ENCODE data around the gene IFNA6. TPM values are rescaled to one million over a fixed set of nuclear protein-coding genes. Genes with fewer than 3 reads are reported as not detected.

Gene IFNA6
- total and polyA plus RNA-seq, 11 donors: not detected

- intact Hi-C loops (cut with DNase I): loop anchor here in 9 of 10 donors (2.0 to 5.0 kb wide), 4 partner anchors 59 to 79 kb away; partner anchors contain the start of gene KLHL9 (in 2 of the 9)
- no peaks in the 10 kb centered on the region for H3K36me3 ChIP-seq
- H3K4me1 ChIP-seq: peaks cover 0 to 12% (median 0%) of the 10 kb centered on the region in 12 donors
- no peak overlapping the region for H3K27ac ChIP-seq
- DNase-seq: peak; percentile 30 to 76 (median 52)
- H3K9me3 ChIP-seq: no peaks in the 10 kb centered on the region
- H3K4me3 ChIP-seq: peak overlapping the region in 11 of 12 donors; percentile 35 to 59 (median 51)
- H3K27me3 ChIP-seq: peaks cover 0 to 86% (median 37%) of the 10 kb centered on the region in 9 donors
- WGBS, 4 donors: 7 to 9% (median 7%) methylated on average over 35 to 40 of the region's 40 CpGs
- TF ChIP-seq CTCF (IDR thresholded peaks at IDR 0.05) (peak; percentile 66 to 87 (median 78)), POLR2A (IDR thresholded peaks at IDR 0.05) (no peak)
- peak in 3 of 4 donors; percentile 65 to 78 (median 69) for ATAC-seq
Observed at GRCh38 chr9:21395778-21396717, 45.4 kb upstream of the IFNA6 start.

GRCh38 chr9:21392270-21392669, 41.6 kb upstream of the IFNA6 start:
- H3K4me3 ChIP-seq: no peak overlapping the region
- H3K4me1 ChIP-seq: peaks cover 0 to 12% (median 0%) of the 10 kb centered on the region in 12 donors
- peaks cover 0 to 96% (median 53%) of the 10 kb centered on the region in 9 donors for H3K27me3 ChIP-seq
- DNase-seq (no peak), ATAC-seq (peak in 1 of 4 donors; percentile 31)
- no peaks in the 10 kb centered on the region for H3K9me3 ChIP-seq
- intact Hi-C loops (cut with DNase I): loop anchor here in 1 of 10 donors (5.0 kb wide), 1 partner anchor 55 kb away; the partner anchor contains the start of gene KLHL9
- 73 to 80% (median 77%) methylated on average over 6 of the region's 6 CpGs for WGBS, 4 donors
- H3K36me3 ChIP-seq: no peaks in the 10 kb centered on the region
- TF ChIP-seq POLR2A (IDR thresholded peaks at IDR 0.05) (no peak), CTCF (IDR thresholded peaks at IDR 0.05) (peak in 2 of 12 donors; percentile 30 to 34)
- H3K27ac ChIP-seq: no peak overlapping the region

GRCh38 chr9:21385131-21385670, 34.5 kb upstream of the IFNA6 start, which contains the start of gene IFNA2:
Gene IFNA2 (minus strand): TSS chr9:21385398. CDS start chr9:21385329, 69 bp downstream.
- intact Hi-C loops (cut with DNase I): loop anchor here in 1 of 10 donors (10.0 kb wide), 1 partner anchor 60 kb away; no protein-coding TSS in a partner anchor
- H3K4me1 ChIP-seq: peaks cover 0 to 24% (median 0%) of the 10 kb centered on the region in 12 donors
- WGBS, 4 donors: 28 to 60% (median 44%) methylated on average over 1 of the region's 1 CpG
- H3K27me3 ChIP-seq: peaks cover 0 to 84% (median 22%) of the 10 kb centered on the region in 9 donors
- DNase-seq (no peak), ATAC-seq (no peak)
- H3K9me3 ChIP-seq: no peaks in the 10 kb centered on the region
- TF ChIP-seq POLR2A (IDR thresholded peaks at IDR 0.05) (no peak), CTCF (IDR thresholded peaks at IDR 0.05) (no peak)
- no peak within 1 kb of the TSS for H3K27ac ChIP-seq
- no peaks in the 10 kb centered on the region for H3K36me3 ChIP-seq
- H3K4me3 ChIP-seq: no peak within 1 kb of the TSS

Measured in heart left ventricle (tissue), 16 donors.